Caco-2 (cell line): ENCODE data around the gene PNLIPRP3. TPM values are rescaled to one million over a fixed set of nuclear protein-coding genes. Genes with fewer than 3 reads are reported as not detected.
A peak's percentile ranks its signal among the peaks of the same experiment; 100 is the strongest.

Source experiments
- BruUV-seq: library from RNA; stranded (reverse); fragments of 400-500 nt; replicated peaks from 2 replicates; lab custom pipeline; 2021; lab: Mats Ljungman, UMichigan
- CTCF ChIA-PET: fragments of 300-600 bp; sonication (Branson Sonifier 250); formaldehyde crosslinking; loops from one replicate; lab custom pipeline; 2022; ENCODE audit warnings: antibody characterized with exemption; lab: Charles Lee
- POLR2A ChIA-PET: fragments of 300-600 bp; sonication (Branson Sonifier 250); formaldehyde crosslinking; loops from one replicate; lab custom pipeline; 2022; ENCODE audit warnings: antibody characterized with exemption; lab: Charles Lee
- DNase-seq, 2 experiments: peaks; one replicate each; pipeline versions ENCODE4 v3.0.0 to v3.0.0-alpha.2; 2020 to 2022
- H3K27me3 ChIP-seq: replicated peaks from 2 replicates; pipeline ENCODE4 v1.6.0; 2011; ENCODE audit warnings: low read length; ENCODE audit not compliant: control insufficient read depth, insufficient read depth
- H3K36me3 ChIP-seq: 2 replicates; pipeline ENCODE4 v1.5.1; 2011; ENCODE audit warnings: low read length; ENCODE audit not compliant: control insufficient read depth, insufficient read depth
- H3K4me1 ChIP-seq: fragments of 250-450 bp; sonication (Bioruptor Pico); 2 replicates; pipeline ENCODE4 v1.5.1; 2020; ENCODE audit warnings: mild to moderate bottlenecking
- H3K4me3 ChIP-seq: 2 replicates; pipeline ENCODE4 v1.5.1; 2011; ENCODE audit warnings: low read depth, mild to moderate bottlenecking, control low read depth, low read length
- H3K9me3 ChIP-seq: fragments of 250-450 bp; sonication (Bioruptor Pico); 2 replicates; pipeline ENCODE4 v1.5.1; 2020; ENCODE audit warnings: mild to moderate bottlenecking, moderate library complexity
- H3K27ac Mint-ChIP-seq: one replicate; pipeline ENCODE4 v1.8.0; 2022; ENCODE audit warnings: mixed read lengths; ENCODE audit not compliant: unreplicated experiment
- H3K27me3 Mint-ChIP-seq: one replicate; pipeline ENCODE4 v1.8.0; 2022; ENCODE audit warnings: mixed read lengths; ENCODE audit not compliant: insufficient read depth, unreplicated experiment
- H3K36me3 Mint-ChIP-seq: one replicate; pipeline ENCODE4 v1.8.0; 2022; ENCODE audit warnings: mild to moderate bottlenecking, mixed read lengths; ENCODE audit not compliant: insufficient read depth, unreplicated experiment
- H3K4me1 Mint-ChIP-seq: one replicate; pipeline ENCODE4 v1.8.0; 2022; ENCODE audit warnings: low read depth, mixed read lengths; ENCODE audit not compliant: unreplicated experiment
- H3K4me3 Mint-ChIP-seq: one replicate; pipeline ENCODE4 v1.8.0; 2022; ENCODE audit warnings: mild to moderate bottlenecking, moderate library complexity, mixed read lengths; ENCODE audit not compliant: unreplicated experiment
- H3K9me3 Mint-ChIP-seq: one replicate; pipeline ENCODE4 v1.8.0; 2022; ENCODE audit warnings: mixed read lengths; ENCODE audit not compliant: unreplicated experiment
- intact Hi-C: fragments of 100-400 bp; cut with micrococcal nuclease; formaldehyde crosslinking; loops from one replicate; pipeline ENCODE4 v1.10.0; 2022; ENCODE audit not compliant: unreplicated experiment
- total RNA-seq: library from RNA; stranded (reverse); gene quantifications from 2 replicates; pipeline ENCODE4 v1.2.3, GENCODE V29; 2022
- TF ChIP-seq, protein P1 (sequence below), 2 experiments: fragments of 200-600 bp in 1 of 2; IDR thresholded peaks; 1 replicate in 1 of 2; 2 replicates in 1 of 2; pipeline versions ENCODE4 v1.5.1 to v1.8.0; 2011 to 2022; ENCODE audit warnings: antibody characterized with exemption in 1 of 2, control low read depth in 1 of 2, inconsistent platforms in 1 of 2, low read depth in 1 of 2, low read length in 1 of 2, mild to moderate bottlenecking in 1 of 2, moderate library complexity in 1 of 2; ENCODE audit not compliant: insufficient read depth in 1 of 2, severe bottlenecking in 1 of 2, unreplicated experiment in 1 of 2

Gene PNLIPRP3
- total RNA-seq, 1 experiment from 2014 or later: not detected

DNA sequence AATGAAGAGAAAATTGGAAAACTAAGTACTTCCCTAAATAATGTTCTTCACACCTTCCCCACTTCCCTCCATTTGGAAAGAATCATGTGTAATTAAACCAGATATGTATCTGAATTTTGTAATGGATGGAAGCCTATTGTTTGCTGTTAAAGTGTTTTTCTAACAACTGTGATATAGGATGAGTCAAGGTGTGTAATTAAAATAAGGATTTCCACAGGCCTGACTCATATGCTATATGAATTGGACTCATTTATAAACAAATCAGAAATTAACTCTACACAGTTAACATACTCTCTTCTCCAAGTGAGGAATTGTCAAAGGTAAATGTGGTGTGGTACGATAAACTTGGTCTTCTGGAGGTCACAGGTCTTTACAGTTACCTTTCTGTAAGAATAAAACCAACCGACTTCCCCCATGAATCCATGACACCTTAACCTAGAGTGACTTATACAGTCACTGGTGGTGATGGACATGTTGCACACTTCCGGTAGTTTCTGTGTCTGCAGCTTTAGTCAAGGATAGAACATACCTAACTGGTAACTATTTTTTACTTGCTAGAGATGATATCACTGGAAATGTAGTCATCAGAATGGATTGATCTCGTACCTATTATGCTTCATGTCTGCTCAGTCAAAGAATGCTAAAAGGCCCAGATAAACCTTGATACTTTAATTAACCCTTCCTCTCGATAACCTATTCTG, 12.8 kb downstream of the PNLIPRP3 start:
- Histone ChIP-seq H3K4me3 (no peak overlapping the region), H3K9me3 (no peaks in the 10 kb centered on the region), H3K4me1 (no peaks in the 10 kb centered on the region), H3K27me3 (no peaks in the 10 kb centered on the region), H3K36me3 (no peaks in the 10 kb centered on the region)
- POLR2A ChIA-PET: no interaction called here
- no peak for DNase-seq
- TF ChIP-seq, protein P1, sequence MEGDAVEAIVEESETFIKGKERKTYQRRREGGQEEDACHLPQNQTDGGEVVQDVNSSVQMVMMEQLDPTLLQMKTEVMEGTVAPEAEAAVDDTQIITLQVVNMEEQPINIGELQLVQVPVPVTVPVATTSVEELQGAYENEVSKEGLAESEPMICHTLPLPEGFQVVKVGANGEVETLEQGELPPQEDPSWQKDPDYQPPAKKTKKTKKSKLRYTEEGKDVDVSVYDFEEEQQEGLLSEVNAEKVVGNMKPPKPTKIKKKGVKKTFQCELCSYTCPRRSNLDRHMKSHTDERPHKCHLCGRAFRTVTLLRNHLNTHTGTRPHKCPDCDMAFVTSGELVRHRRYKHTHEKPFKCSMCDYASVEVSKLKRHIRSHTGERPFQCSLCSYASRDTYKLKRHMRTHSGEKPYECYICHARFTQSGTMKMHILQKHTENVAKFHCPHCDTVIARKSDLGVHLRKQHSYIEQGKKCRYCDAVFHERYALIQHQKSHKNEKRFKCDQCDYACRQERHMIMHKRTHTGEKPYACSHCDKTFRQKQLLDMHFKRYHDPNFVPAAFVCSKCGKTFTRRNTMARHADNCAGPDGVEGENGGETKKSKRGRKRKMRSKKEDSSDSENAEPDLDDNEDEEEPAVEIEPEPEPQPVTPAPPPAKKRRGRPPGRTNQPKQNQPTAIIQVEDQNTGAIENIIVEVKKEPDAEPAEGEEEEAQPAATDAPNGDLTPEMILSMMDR (IDR thresholded peaks at IDR 0.05; ENCODE audit: insufficient read depth in 1 of 2, low read depth in 1 of 2, low read length in 1 of 2, severe bottlenecking in 1 of 2, unreplicated experiment in 1 of 2): no peak
- Mint-ChIP-seq H3K27ac (no peak overlapping the region), H3K4me3 (no peak overlapping the region), H3K4me1 (no peaks in the 10 kb centered on the region), H3K27me3 (peaks cover 14% of the 10 kb centered on the region), H3K9me3 (no peaks in the 10 kb centered on the region), H3K36me3 (no peaks in the 10 kb centered on the region)
- CTCF ChIA-PET: no interaction called here
- intact Hi-C loops: no loop called here
- no TSS peak for BruUV-seq

GRCh38 chr10:116444527-116445142, 17.0 kb downstream of the PNLIPRP3 start:
- Histone ChIP-seq H3K27me3 (no peaks in the 10 kb centered on the region), H3K36me3 (no peaks in the 10 kb centered on the region), H3K4me3 (no peak overlapping the region), H3K9me3 (no peaks in the 10 kb centered on the region), H3K4me1 (no peaks in the 10 kb centered on the region)
- ChIA-PET CTCF (no interaction called here), POLR2A (no interaction called here)
- TF ChIP-seq, protein P1 (IDR thresholded peaks at IDR 0.05; ENCODE audit: insufficient read depth in 1 of 2, low read depth in 1 of 2, low read length in 1 of 2, severe bottlenecking in 1 of 2, unreplicated experiment in 1 of 2): peak; percentile 84 to 86
- BruUV-seq: no TSS peak
- H3K4me1 Mint-ChIP-seq: no peaks in the 10 kb centered on the region
- DNase-seq: peak in 1 of 2 experiments; percentile 43
- H3K27ac Mint-ChIP-seq: no peak overlapping the region
- intact Hi-C loops: loop anchor here (1.0 kb wide), 2 partner anchors 46 to 77 kb away; no protein-coding TSS in a partner anchor
- no peaks in the 10 kb centered on the region for H3K9me3 Mint-ChIP-seq
- H3K4me3 Mint-ChIP-seq: no peak overlapping the region
- no peaks in the 10 kb centered on the region for H3K36me3 Mint-ChIP-seq
- H3K27me3 Mint-ChIP-seq: peaks cover 17% of the 10 kb centered on the region

- BruUV-seq: no TSS peak
- no peaks in the 10 kb centered on the region for H3K36me3 Mint-ChIP-seq
- ChIA-PET CTCF (no interaction called here), POLR2A (no interaction called here)
- no peaks in the 10 kb centered on the region for H3K4me1 Mint-ChIP-seq
- Histone ChIP-seq H3K9me3 (no peaks in the 10 kb centered on the region; the same call in 1 of the 2 replicates), H3K36me3 (no peaks in the 10 kb centered on the region), H3K27me3 (no peaks in the 10 kb centered on the region), H3K4me3 (no peak overlapping the region), H3K4me1 (no peaks in the 10 kb centered on the region)
- TF ChIP-seq, protein P1 (IDR thresholded peaks at IDR 0.05; ENCODE audit: insufficient read depth in 1 of 2, low read depth in 1 of 2, low read length in 1 of 2, severe bottlenecking in 1 of 2, unreplicated experiment in 1 of 2): no peak
- no peak for DNase-seq
- peaks cover 17% of the 10 kb centered on the region for H3K27me3 Mint-ChIP-seq
- no peaks in the 10 kb centered on the region for H3K9me3 Mint-ChIP-seq
- no peak overlapping the region for H3K4me3 Mint-ChIP-seq
- H3K27ac Mint-ChIP-seq: no peak overlapping the region
- intact Hi-C loops: no loop called here
These were observed 23.2 kb downstream of the PNLIPRP3 start for GRCh38 chr10:116450861-116451260.
